HEK293 (cell line): ENCODE measurements around the gene LSS.

Experiments
- CTCF ChIA-PET: fragments of 350-600 bp; formaldehyde crosslinking; extraction: SDS; loops from one replicate; lab custom pipeline; 2021; ENCODE audit warnings: antibody characterized with exemption; lab: Yijun Ruan, JAX
- POLR2A ChIA-PET: fragments of 300-600 bp; formaldehyde crosslinking; extraction: SDS; loops from one replicate; lab custom pipeline; 2020; ENCODE audit warnings: antibody characterized with exemption, inconsistent platforms; lab: Yijun Ruan, JAX
- H3K27ac ChIP-seq: fragments of 200-500 bp; sonication (Bioruptor generic); 2 replicates; pipeline ENCODE4 v1.5.1; 2014; ENCODE audit warnings: low read depth, low read length, control low read depth, inconsistent platforms; ENCODE audit errors: extremely low read depth
- H3K36me3 ChIP-seq, 2 experiments: fragments of 200-500 bp in 1 of 2; sonication (Bioruptor generic) in 1 of 2; 1 replicate in 1 of 2; 2 replicates in 1 of 2; pipeline ENCODE4 v1.5.1; 2014 to 2017; ENCODE audit warnings: inconsistent platforms in 2 of 2, low read length in 2 of 2; ENCODE audit not compliant: control insufficient read depth in 2 of 2, insufficient read depth in 1 of 2
- H3K4me1 ChIP-seq: fragments of 200-500 bp; sonication (Bioruptor generic); 2 replicates; pipeline ENCODE4 v1.5.1; 2014; ENCODE audit warnings: mild to moderate bottlenecking, low read length, inconsistent platforms; ENCODE audit not compliant: control insufficient read depth, insufficient read depth
- H3K4me3 ChIP-seq: 2 replicates; pipeline ENCODE4 v1.5.1; 2011; ENCODE audit warnings: low read depth, mild to moderate bottlenecking, control low read depth, low read length, moderate library complexity
- H3K9me3 ChIP-seq: fragments of 200-500 bp; sonication (Bioruptor generic); 2 replicates; pipeline ENCODE4 v1.5.1; 2014; ENCODE audit warnings: low read depth, low read length, inconsistent platforms; ENCODE audit not compliant: control insufficient read depth, insufficient read depth
- GLIS1 ChIP-seq: fragments of 450-650 bp; formaldehyde crosslinking; IDR thresholded peaks from 2 replicates; pipeline ENCODE4 v1.5.1; 2016; ENCODE audit warnings: missing biosample characterization, missing genetic modification characterization
- GLIS2 ChIP-seq: fragments of 450-650 bp; formaldehyde crosslinking; IDR thresholded peaks from 2 replicates; pipeline ENCODE4 v1.5.1; 2016; ENCODE audit warnings: missing biosample characterization, missing genetic modification characterization
- KLF9 ChIP-seq: fragments of 450-650 bp; formaldehyde crosslinking; IDR thresholded peaks from 2 replicates; pipeline ENCODE4 v1.5.1; 2016; ENCODE audit warnings: missing biosample characterization, missing genetic modification characterization, low read depth
- OVOL3 ChIP-seq: fragments of 450-650 bp; formaldehyde crosslinking; IDR thresholded peaks from 2 replicates; pipeline ENCODE4 v1.5.1; 2016; ENCODE audit warnings: missing biosample characterization, missing genetic modification characterization
- PRDM1 ChIP-seq: fragments of 450-650 bp; formaldehyde crosslinking; IDR thresholded peaks from 2 replicates; pipeline ENCODE4; 2016; ENCODE audit warnings: missing biosample characterization, missing genetic modification characterization
- TCF7L2 ChIP-seq: IDR thresholded peaks from 2 replicates; pipeline ENCODE4 v1.6.1; 2011; ENCODE audit warnings: low read depth, mild to moderate bottlenecking, inconsistent platforms, low read length, moderate library complexity, borderline replicate concordance
- ZBTB7A ChIP-seq: fragments of 450-650 bp; formaldehyde crosslinking; IDR thresholded peaks from 2 replicates; pipeline ENCODE4 v1.5.1; 2016; ENCODE audit warnings: low read depth, missing biosample characterization, missing genetic modification characterization
- ZBTB8A ChIP-seq: fragments of 450-650 bp; formaldehyde crosslinking; IDR thresholded peaks from 2 replicates; pipeline ENCODE4 v1.5.1; 2016; ENCODE audit warnings: missing biosample characterization, missing genetic modification characterization
- ZIC2 ChIP-seq: fragments of 450-650 bp; formaldehyde crosslinking; IDR thresholded peaks from 2 replicates; pipeline ENCODE4 v1.5.1; 2016; ENCODE audit warnings: missing biosample characterization, missing genetic modification characterization
- ZNF169 ChIP-seq: fragments of 450-650 bp; formaldehyde crosslinking; IDR thresholded peaks from 2 replicates; pipeline ENCODE4 v1.5.1; 2016; ENCODE audit warnings: missing biosample characterization, missing genetic modification characterization
- ZNF19 ChIP-seq: fragments of 450-650 bp; formaldehyde crosslinking; IDR thresholded peaks from 2 replicates; pipeline ENCODE4; 2016; ENCODE audit warnings: missing biosample characterization, missing genetic modification characterization, low read depth
- ZNF214 ChIP-seq: fragments of 450-650 bp; formaldehyde crosslinking; IDR thresholded peaks from 2 replicates; pipeline ENCODE4 v1.5.1; 2017; ENCODE audit warnings: missing biosample characterization, mild to moderate bottlenecking, missing genetic modification characterization, borderline replicate concordance
- ZNF335 ChIP-seq: fragments of 450-650 bp; formaldehyde crosslinking; conservative IDR thresholded peaks from 2 replicates; pipeline ENCODE4 v1.5.1; 2016; ENCODE audit warnings: missing biosample characterization, missing genetic modification characterization
- ZNF341 ChIP-seq: fragments of 450-650 bp; formaldehyde crosslinking; IDR thresholded peaks from 2 replicates; pipeline ENCODE4; 2016; ENCODE audit warnings: low read depth, missing biosample characterization, missing genetic modification characterization
- ZNF354C ChIP-seq: fragments of 450-650 bp; formaldehyde crosslinking; IDR thresholded peaks from 2 replicates; pipeline ENCODE4 v1.5.1; 2016; ENCODE audit warnings: missing biosample characterization, missing genetic modification characterization, low read depth, borderline replicate concordance
- ZNF391 ChIP-seq: fragments of 450-650 bp; formaldehyde crosslinking; IDR thresholded peaks from 2 replicates; pipeline ENCODE4 v1.5.1; 2016; ENCODE audit warnings: low read depth, missing biosample characterization, missing genetic modification characterization, borderline replicate concordance
- ZNF416 ChIP-seq: fragments of 450-650 bp; formaldehyde crosslinking; IDR thresholded peaks from 2 replicates; pipeline ENCODE4 v1.5.1; 2016; ENCODE audit warnings: missing biosample characterization, missing genetic modification characterization
- ZNF473 ChIP-seq: fragments of 450-650 bp; formaldehyde crosslinking; IDR thresholded peaks from 2 replicates; pipeline ENCODE4 v1.5.1; 2017; ENCODE audit warnings: missing biosample characterization, missing genetic modification characterization
- ZNF48 ChIP-seq: fragments of 450-650 bp; formaldehyde crosslinking; IDR thresholded peaks from 2 replicates; pipeline ENCODE4 v1.5.1; 2016; ENCODE audit warnings: missing biosample characterization, missing genetic modification characterization
- ZNF596 ChIP-seq: fragments of 450-650 bp; IDR thresholded peaks from 2 replicates; pipeline ENCODE4 v1.5.0; 2018; ENCODE audit warnings: missing biosample characterization, mild to moderate bottlenecking, missing genetic modification characterization, moderate library complexity
- ZNF623 ChIP-seq: fragments of 450-650 bp; formaldehyde crosslinking; IDR thresholded peaks from 2 replicates; pipeline ENCODE4 v1.5.1; 2016; ENCODE audit warnings: missing biosample characterization, missing genetic modification characterization
- ZNF707 ChIP-seq: fragments of 450-650 bp; formaldehyde crosslinking; IDR thresholded peaks from 2 replicates; pipeline ENCODE4 v1.5.1; 2016; ENCODE audit warnings: missing biosample characterization, missing genetic modification characterization
- ZNF776 ChIP-seq: fragments of 450-650 bp; formaldehyde crosslinking; IDR thresholded peaks from 2 replicates; pipeline ENCODE4 v1.5.0; 2017; ENCODE audit warnings: missing biosample characterization, missing genetic modification characterization, borderline replicate concordance
- TF ChIP-seq, protein P1 (sequence below): fragments of 450-650 bp; formaldehyde crosslinking; IDR thresholded peaks from 2 replicates; pipeline ENCODE4 v1.5.1; 2016; ENCODE audit warnings: missing biosample characterization, missing genetic modification characterization
- TF ChIP-seq, protein P2 (sequence below): sonication (generic); formaldehyde crosslinking; IDR thresholded peaks from 2 replicates; pipeline ENCODE4 v1.8.1; 2022; ENCODE audit warnings: mild to moderate bottlenecking, moderate library complexity, missing genetic modification reagents

Gene LSS

DNA sequence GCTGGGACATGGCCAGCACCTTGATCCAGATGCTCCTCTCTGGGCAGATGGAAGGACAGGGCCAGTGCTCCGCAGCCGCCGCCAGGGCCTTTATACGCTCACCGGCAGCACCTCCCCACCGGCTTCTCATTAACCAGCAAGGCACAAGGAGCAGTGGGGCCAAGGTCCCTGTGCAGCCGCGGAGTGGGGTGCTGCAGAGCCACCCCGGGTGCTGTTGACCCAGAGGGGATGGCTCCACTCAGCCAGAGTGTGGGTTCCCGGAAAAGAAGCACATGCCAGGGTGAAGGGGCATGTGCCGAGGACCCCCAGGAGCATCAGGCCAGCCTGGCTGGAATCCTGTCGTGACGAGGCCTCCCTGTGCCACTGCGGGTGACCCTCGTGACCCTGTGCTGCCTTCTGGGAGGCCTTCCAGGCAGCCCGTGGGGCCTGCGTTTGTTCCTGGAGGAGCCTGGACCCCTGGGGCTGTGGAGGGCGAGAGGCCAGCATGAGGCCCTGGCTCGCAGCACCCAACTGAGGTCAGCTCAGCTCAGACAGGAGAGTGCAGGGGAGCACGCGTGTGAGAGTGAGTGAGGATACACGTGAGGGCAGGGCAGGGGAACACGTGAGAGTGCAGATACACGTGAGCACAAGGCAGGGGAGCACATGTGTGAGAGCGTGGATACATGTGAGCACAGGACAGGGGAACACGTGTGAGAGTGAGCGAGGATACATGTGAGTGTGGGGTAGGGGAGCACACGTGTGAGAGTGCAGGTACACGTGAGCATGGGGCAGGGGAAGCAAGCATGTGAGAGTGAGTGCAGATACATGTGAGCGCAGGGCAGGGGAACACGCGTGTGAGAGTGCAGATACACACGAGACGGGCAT, 72.8 kb downstream of the LSS start, which contains the start of gene FTCD:
Gene FTCD, minus strand, starts transcription at position 66 of the 864 bp plus-strand sequence. Its CDS starts 56 bp downstream, at position 10.
- Histone ChIP-seq H3K4me3 (no peak within 1 kb of the TSS), H3K9me3 (no peaks in the 10 kb centered on the region), H3K27ac (no peak within 1 kb of the TSS), H3K4me1 (no peaks in the 10 kb centered on the region), H3K36me3 (no peaks in the 10 kb centered on the region)
- CTCF ChIA-PET = interaction anchor here (0.6 kb wide), 1 partner anchor 294 kb away, joined by 4 read pairs; no protein-coding TSS in a partner anchor
- POLR2A ChIA-PET = no interaction called here
- no peak for TF ChIP-seq ZNF169 (tag by site-specific recombination)
- peak; percentile 95 for TF ChIP-seq ZIC2 (tag by site-specific recombination)
- no peak for TF ChIP-seq ZNF596 (tag by site-specific recombination)
- TF ChIP-seq ZNF48 (tag by site-specific recombination) = no peak
- TF ChIP-seq ZNF214 (tag by site-specific recombination) = no peak
- peak; percentile 25; the same call in 1 of the 2 replicates for TF ChIP-seq GLIS1 (tag by site-specific recombination)
- 0 out of 2 replicates have a peak, but pooled peaks have one; percentile 6 for TF ChIP-seq PRDM1

DNA sequence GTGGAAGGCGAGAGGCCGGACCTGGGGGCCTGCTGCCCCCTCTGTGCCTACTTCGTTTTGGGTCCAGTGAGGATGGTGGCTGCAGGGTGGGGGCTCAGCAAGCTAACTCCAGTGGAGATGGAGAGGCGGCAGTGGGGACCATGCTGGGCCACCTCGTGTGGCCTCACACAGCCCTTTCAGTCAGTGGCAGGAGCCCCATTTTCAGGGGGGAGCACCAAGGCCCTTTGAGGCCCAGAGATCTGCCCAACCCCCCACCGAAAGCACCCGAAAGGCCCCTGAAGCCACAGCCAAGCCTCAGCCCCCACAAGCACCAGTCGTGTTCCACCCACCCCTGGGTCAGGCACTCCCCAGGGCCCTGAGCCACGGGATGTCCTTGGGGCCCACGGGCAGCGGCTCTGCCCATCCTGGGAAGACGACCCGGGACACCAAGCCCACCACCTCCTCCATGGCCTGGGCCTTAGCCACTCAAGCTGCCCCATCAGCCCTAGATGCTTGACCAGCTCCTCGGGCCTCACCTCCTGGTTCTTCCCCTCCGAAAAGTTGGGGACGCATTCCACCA, 73.5 kb downstream of the LSS start:
- ChIA-PET CTCF (interaction anchor here (0.6 kb wide), 1 partner anchor 293 kb away, joined by 4 read pairs; no protein-coding TSS in a partner anchor), POLR2A (no interaction called here)
- Histone ChIP-seq H3K4me1 (no peaks in the 10 kb centered on the region), H3K9me3 (no peaks in the 10 kb centered on the region), H3K27ac (no peak overlapping the region), H3K36me3 (no peaks in the 10 kb centered on the region), H3K4me3 (no peak overlapping the region)
- no peak for TF ChIP-seq ZNF473
- no peak for TF ChIP-seq TCF7L2
- TF ChIP-seq ZNF354C (tag by site-specific recombination) = no peak
- TF ChIP-seq ZNF341 (tag by site-specific recombination) = no peak
- no peak for TF ChIP-seq ZNF776 (tag by site-specific recombination)
- no peak for TF ChIP-seq OVOL3 (tag by site-specific recombination)

DNA sequence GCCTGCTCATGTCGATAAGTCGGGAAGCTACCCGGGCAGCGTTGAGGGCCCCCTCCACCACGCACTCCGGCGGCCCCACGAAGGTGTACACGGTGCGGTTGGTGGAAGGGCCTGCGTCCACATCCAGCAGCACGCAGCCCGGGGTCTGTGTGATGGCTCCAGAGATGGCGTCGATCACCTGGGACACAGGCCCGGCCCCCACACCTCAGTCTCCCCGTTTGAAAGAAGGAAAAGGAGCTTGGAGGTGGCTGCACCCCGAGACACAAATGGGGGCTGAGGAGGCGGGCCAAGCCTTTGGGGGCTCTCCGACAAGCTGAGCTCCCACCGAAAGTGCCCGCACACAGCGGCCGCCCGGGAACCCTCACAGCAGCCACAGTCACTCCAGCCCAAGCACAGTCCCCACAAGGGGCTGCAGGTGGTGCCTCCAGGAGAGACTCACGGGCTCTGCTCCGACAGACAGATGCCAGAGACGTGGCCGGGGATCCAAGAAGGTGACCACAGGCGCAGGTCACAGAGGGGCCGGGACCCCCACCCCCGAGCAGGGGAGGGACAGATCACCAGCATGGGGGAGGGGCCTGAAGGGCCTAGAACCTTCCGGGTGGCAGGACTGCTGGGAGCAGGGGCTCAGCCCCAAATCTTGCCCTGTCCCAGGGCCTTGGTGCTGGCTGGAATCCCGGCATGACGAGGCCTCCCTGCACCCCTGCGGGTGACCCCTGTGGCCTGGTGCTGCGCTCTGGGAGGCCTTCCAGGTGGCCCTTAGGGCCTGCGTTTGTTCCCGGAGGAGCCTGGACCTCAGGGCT, 74.2 kb downstream of the LSS start:
- CTCF ChIA-PET = interaction anchor here (0.6 to 2.1 kb wide), 8 partner anchors 11 to 181 kb away, joined by 3 to 39 read pairs (median 6); no protein-coding TSS in a partner anchor
- TF ChIP-seq, protein P1, sequence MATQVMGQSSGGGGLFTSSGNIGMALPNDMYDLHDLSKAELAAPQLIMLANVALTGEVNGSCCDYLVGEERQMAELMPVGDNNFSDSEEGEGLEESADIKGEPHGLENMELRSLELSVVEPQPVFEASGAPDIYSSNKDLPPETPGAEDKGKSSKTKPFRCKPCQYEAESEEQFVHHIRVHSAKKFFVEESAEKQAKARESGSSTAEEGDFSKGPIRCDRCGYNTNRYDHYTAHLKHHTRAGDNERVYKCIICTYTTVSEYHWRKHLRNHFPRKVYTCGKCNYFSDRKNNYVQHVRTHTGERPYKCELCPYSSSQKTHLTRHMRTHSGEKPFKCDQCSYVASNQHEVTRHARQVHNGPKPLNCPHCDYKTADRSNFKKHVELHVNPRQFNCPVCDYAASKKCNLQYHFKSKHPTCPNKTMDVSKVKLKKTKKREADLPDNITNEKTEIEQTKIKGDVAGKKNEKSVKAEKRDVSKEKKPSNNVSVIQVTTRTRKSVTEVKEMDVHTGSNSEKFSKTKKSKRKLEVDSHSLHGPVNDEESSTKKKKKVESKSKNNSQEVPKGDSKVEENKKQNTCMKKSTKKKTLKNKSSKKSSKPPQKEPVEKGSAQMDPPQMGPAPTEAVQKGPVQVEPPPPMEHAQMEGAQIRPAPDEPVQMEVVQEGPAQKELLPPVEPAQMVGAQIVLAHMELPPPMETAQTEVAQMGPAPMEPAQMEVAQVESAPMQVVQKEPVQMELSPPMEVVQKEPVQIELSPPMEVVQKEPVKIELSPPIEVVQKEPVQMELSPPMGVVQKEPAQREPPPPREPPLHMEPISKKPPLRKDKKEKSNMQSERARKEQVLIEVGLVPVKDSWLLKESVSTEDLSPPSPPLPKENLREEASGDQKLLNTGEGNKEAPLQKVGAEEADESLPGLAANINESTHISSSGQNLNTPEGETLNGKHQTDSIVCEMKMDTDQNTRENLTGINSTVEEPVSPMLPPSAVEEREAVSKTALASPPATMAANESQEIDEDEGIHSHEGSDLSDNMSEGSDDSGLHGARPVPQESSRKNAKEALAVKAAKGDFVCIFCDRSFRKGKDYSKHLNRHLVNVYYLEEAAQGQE (tag by site-specific recombination) = no peak
- TF ChIP-seq KLF9 (tag by site-specific recombination) (no peak), ZNF416 (tag by site-specific recombination) (no peak), ZNF623 (tag by site-specific recombination) (no peak), ZNF335 (tag by site-specific recombination) (no peak), ZNF19 (tag by site-specific recombination) (no peak), GLIS2 (tag by site-specific recombination) (peak; percentile 42), ZNF707 (tag by site-specific recombination) (no peak), ZBTB7A (tag by site-specific recombination) (0 out of 2 replicates have a peak, but pooled peaks have one; percentile 31), ZNF391 (tag by site-specific recombination) (no peak), ZBTB8A (no peak)
- TF ChIP-seq, protein P2, sequence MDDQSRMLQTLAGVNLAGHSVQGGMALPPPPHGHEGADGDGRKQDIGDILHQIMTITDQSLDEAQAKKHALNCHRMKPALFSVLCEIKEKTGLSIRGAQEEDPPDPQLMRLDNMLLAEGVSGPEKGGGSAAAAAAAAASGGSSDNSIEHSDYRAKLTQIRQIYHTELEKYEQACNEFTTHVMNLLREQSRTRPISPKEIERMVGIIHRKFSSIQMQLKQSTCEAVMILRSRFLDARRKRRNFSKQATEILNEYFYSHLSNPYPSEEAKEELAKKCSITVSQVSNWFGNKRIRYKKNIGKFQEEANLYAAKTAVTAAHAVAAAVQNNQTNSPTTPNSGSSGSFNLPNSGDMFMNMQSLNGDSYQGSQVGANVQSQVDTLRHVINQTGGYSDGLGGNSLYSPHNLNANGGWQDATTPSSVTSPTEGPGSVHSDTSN (CRISPR knock-in tag) = no peak
- Histone ChIP-seq H3K9me3 (no peaks in the 10 kb centered on the region), H3K4me3 (no peak overlapping the region), H3K36me3 (no peaks in the 10 kb centered on the region), H3K27ac (no peak overlapping the region), H3K4me1 (no peaks in the 10 kb centered on the region)
- POLR2A ChIA-PET = no interaction called here
